ENCODE results near the gene BMPER. TPM values are rescaled to one million over a fixed set of nuclear protein-coding genes. Genes with fewer than 3 reads are reported as not detected.
A peak's percentile ranks its signal among the peaks of the same experiment; 100 is the strongest.

BMPER gene
- total and polyA plus RNA-seq, 12 donors: 0.29 to 1.9 (median 0.85) TPM; not detected in 2

- peak overlapping the region in 2 of 5 donors; percentile 34 to 71 for H3K27ac ChIP-seq
- peaks cover 0 to 6% of the 10 kb centered on the region in 2 donors for H3K4me1 ChIP-seq (replicated peaks in 1 of 2)
- no peak overlapping the region for H3K4me3 ChIP-seq
- H3K27me3 ChIP-seq: no peaks in the 10 kb centered on the region
- WGBS, 4 donors: 61 to 79% (median 69%) methylated on average over 4 of the region's 4 CpGs
- no peaks in the 10 kb centered on the region for H3K36me3 ChIP-seq (replicated peaks in 1 of 2)
- intact Hi-C loops (cut with DNase I): no loop called here
- TF ChIP-seq POLR2A (IDR thresholded peaks at IDR 0.05) (no peak), CTCF (IDR thresholded peaks at IDR 0.05) (no peak)
- H3K9me3 ChIP-seq (replicated peaks in 1 of 3): no peaks in the 10 kb centered on the region
- DNase-seq: peak in 6 of 7 donors; percentile 33 to 80 (median 58)
Observed at GRCh38 chr7:34096198-34096651, 190.9 kb downstream of the BMPER start.

GRCh38 chr7:34096777-34097176, 191.4 kb downstream of the BMPER start:
- no peak for TF ChIP-seq POLR2A (IDR thresholded peaks at IDR 0.05)
- H3K4me1 ChIP-seq (replicated peaks in 1 of 2): peaks cover 0 to 6% of the 10 kb centered on the region in 2 donors
- H3K27ac ChIP-seq: no peak overlapping the region
- WGBS, 4 donors: 41 to 70% (median 45%) methylated on average over 2 of the region's 2 CpGs
- intact Hi-C loops (cut with DNase I): no loop called here
- H3K4me3 ChIP-seq: no peak overlapping the region
- no peaks in the 10 kb centered on the region for H3K27me3 ChIP-seq
- no peak for DNase-seq
- no peaks in the 10 kb centered on the region for H3K9me3 ChIP-seq (replicated peaks in 1 of 3)
- no peaks in the 10 kb centered on the region for H3K36me3 ChIP-seq (replicated peaks in 1 of 2)

- Histone ChIP-seq H3K27me3 (no peaks in the 10 kb centered on the region), H3K27ac (no peak overlapping the region), H3K36me3 (replicated peaks in 1 of 2) (no peaks in the 10 kb centered on the region), H3K4me3 (no peak overlapping the region), H3K9me3 (replicated peaks in 1 of 3) (no peaks in the 10 kb centered on the region), H3K4me1 (replicated peaks in 1 of 2) (peaks cover 0 to 5% of the 10 kb centered on the region in 2 donors)
- intact Hi-C loops (cut with DNase I): no loop called here
- no peak for DNase-seq
- TF ChIP-seq POLR2A (IDR thresholded peaks at IDR 0.05): no peak
- no peak for TF ChIP-seq CTCF (IDR thresholded peaks at IDR 0.05)
- WGBS, 4 donors: 60 to 83% (median 75%) methylated on average over 4 of the region's 4 CpGs
Observed at GRCh38 chr7:34100661-34101060, 195.3 kb downstream of the BMPER start.

GRCh38 chr7:34104115-34104514, 198.8 kb downstream of the BMPER start:
- intact Hi-C loops (cut with DNase I): no loop called here
- DNase-seq: no peak
- TF ChIP-seq POLR2A (IDR thresholded peaks at IDR 0.05) (no peak), CTCF (IDR thresholded peaks at IDR 0.05) (no peak)
- Histone ChIP-seq H3K9me3 (replicated peaks in 1 of 3) (no peaks in the 10 kb centered on the region), H3K4me1 (replicated peaks in 1 of 2) (no peaks in the 10 kb centered on the region), H3K36me3 (replicated peaks in 1 of 2) (no peaks in the 10 kb centered on the region), H3K27ac (no peak overlapping the region), H3K27me3 (no peaks in the 10 kb centered on the region), H3K4me3 (no peak overlapping the region)
- WGBS, 4 donors: 29 to 44% (median 33%) methylated on average over 6 of the region's 6 CpGs

- no peaks in the 10 kb centered on the region for H3K36me3 ChIP-seq (replicated peaks in 1 of 2)
- TF ChIP-seq CTCF (IDR thresholded peaks at IDR 0.05): no peak
- no peak for TF ChIP-seq POLR2A (IDR thresholded peaks at IDR 0.05)
- DNase-seq: no peak
- 66 to 76% (median 68%) methylated on average over 1 of the region's 1 CpG for WGBS, 4 donors
- intact Hi-C loops (cut with DNase I): no loop called here
- no peak overlapping the region for H3K27ac ChIP-seq
- no peaks in the 10 kb centered on the region for H3K9me3 ChIP-seq (replicated peaks in 1 of 3)
- H3K4me3 ChIP-seq: no peak overlapping the region
- no peaks in the 10 kb centered on the region for H3K27me3 ChIP-seq
- no peaks in the 10 kb centered on the region for H3K4me1 ChIP-seq (replicated peaks in 1 of 2)
Observed at GRCh38 chr7:34104992-34105391, 199.7 kb downstream of the BMPER start.

All from adrenal gland (tissue), 12 donors.